ENCODE measurements around the gene OCIAD2.

- TF ChIP-seq CTCF (IDR thresholded peaks at IDR 0.05): no peak
- no peak for TF ChIP-seq POLR2AphosphoS5 (IDR thresholded peaks at IDR 0.05; ENCODE audit: low read depth, low read length)
- no peak for TF ChIP-seq REST (IDR thresholded peaks at IDR 0.05; ENCODE audit: insufficient read depth in 1 of 2, low read depth in 2 of 2, low read length in 1 of 2)
- TF ChIP-seq TCF7L2 (IDR thresholded peaks at IDR 0.05; ENCODE audit: low read depth, low read length): no peak
- TF ChIP-seq SIN3A (IDR thresholded peaks at IDR 0.05; ENCODE audit: borderline replicate concordance, insufficient read depth, low read depth, low read length): no peak
Measured at GRCh38 chr4:48879561-48880442, 26.8 kb downstream of the OCIAD2 start.

Data from Panc1 (cell line).